Ishikawa (cell line): ENCODE measurements around the gene VAPB.

Experiments
- CREB1 ChIP-seq: IDR thresholded peaks from 2 replicates; pipeline ENCODE4 v1.6.1; 2012; ENCODE audit warnings: low read depth
- EGR1 ChIP-seq: IDR thresholded peaks from 2 replicates; pipeline ENCODE4 v1.6.1; 2012
- EP300 ChIP-seq: IDR thresholded peaks from 2 replicates; pipeline ENCODE4 v1.6.1; 2012; ENCODE audit warnings: borderline replicate concordance
- REST ChIP-seq: IDR thresholded peaks from 2 replicates; pipeline ENCODE4 v1.6.1; 2012; ENCODE audit warnings: low read depth, mild to moderate bottlenecking
- TAF1 ChIP-seq: IDR thresholded peaks from 2 replicates; pipeline ENCODE4 v1.6.1; 2012; ENCODE audit warnings: low read depth, mild to moderate bottlenecking
- TCF12 ChIP-seq: IDR thresholded peaks from 2 replicates; pipeline ENCODE4 v1.6.1; 2012; ENCODE audit warnings: low read depth
- USF1 ChIP-seq: IDR thresholded peaks from 2 replicates; pipeline ENCODE4 v1.6.1; 2012
- YY1 ChIP-seq: IDR thresholded peaks from 2 replicates; pipeline ENCODE4 v1.6.1; 2012; ENCODE audit warnings: low read depth

DNA sequence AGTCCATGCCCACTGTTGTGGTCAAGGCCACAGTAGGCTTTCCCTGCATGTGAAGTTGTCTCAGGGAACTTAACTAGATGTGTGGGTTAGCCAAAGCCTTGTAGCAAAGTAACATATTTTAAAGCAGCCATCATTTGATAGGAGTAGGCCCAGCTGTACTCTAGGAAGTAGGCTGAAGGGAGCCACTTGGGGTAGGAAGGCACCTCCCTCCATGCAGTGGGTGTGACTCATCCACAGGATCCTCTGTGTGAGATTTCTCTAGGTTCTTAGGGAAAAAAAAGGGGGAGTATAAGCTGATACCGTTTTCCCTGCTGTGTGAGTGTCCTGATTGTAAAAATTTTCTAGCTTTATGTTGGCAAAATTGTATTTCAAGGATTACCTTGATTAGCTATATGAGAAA, 44.7 kb downstream of the VAPB start:
- no peak for TF ChIP-seq REST
- TF ChIP-seq EGR1: no peak
- TF ChIP-seq USF1: no peak
- no peak for TF ChIP-seq EP300
- TF ChIP-seq CREB1: no peak
- TF ChIP-seq TAF1: no peak
- no peak for TF ChIP-seq TCF12
- TF ChIP-seq YY1: no peak
